NK-92 treated with Interleukin-12 subunit alpha and Interleukin-12 subunit beta, amount 100 ng/mL, for 24 hours (cell line): Measurements from ENCODE around the gene NCKAP5.
"Not testable (repeated sequence)": the region's sequence is repeated elsewhere in the genome, so short reads cannot be mapped to it uniquely, and the experiment has no call there.

ENCODE experiments used
- DNase-seq: peaks from one replicate; lab custom pipeline; 2025; lab: John Stamatoyannopoulos, UW

NCKAP5 gene

GRCh38 chr2:133522204-133522603 lies 46.1 kb downstream of the NCKAP5 start:
- no peak for DNase-seq

DNA sequence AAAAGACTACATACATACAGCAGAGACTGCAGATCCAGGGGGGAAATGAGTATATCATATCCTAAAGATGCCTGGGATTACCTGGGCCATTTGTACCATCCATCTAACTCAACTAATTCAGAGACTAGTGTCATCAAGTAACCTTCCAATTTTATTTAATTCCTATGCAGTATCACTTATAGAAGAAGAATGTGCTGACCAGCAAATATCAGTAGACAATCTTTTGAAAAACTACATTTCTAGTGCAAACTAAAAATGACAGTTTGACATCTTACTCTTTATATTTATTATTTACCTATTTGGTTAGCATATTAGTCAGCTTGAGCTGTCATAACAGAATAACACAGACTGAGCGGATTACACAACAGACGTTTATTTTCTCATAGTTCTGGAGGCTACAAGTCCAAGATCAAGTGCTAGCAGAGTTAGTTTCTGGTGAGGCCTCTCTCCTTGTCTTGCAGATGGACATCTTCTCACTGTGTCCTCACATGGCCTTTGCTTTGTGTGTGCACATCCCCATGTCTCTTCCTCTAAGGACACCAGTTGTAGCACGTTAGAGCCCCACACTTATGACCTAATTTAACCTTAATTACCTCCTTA lies 47.0 kb downstream of the NCKAP5 start:
- no peak for DNase-seq

DNA sequence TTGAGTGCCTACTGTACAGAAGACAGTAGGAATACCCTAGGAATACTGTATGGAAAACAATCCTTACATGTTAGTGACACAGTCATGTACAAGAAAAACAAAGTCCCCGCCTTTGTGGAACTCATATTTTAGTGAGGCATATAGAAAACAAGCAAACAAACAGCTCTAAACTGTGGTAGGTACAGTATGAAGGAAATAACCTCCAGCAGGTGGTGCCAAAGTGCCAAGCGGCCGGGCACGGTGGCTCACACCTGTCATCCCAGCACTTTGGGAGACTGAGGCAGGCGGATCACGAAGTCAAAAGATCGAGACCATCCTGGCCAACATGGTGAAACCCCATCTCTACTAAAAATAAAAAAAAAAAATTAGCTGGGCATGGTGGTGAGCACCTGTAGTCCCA lies 48.6 kb downstream of the NCKAP5 start:
- DNase-seq: not testable (repeated sequence)

GRCh38 chr2:133518700-133519344 lies 49.4 kb downstream of the NCKAP5 start:
- no peak for DNase-seq

GRCh38 chr2:133517876-133518275 lies 50.4 kb downstream of the NCKAP5 start:
- DNase-seq: no peak

DNA sequence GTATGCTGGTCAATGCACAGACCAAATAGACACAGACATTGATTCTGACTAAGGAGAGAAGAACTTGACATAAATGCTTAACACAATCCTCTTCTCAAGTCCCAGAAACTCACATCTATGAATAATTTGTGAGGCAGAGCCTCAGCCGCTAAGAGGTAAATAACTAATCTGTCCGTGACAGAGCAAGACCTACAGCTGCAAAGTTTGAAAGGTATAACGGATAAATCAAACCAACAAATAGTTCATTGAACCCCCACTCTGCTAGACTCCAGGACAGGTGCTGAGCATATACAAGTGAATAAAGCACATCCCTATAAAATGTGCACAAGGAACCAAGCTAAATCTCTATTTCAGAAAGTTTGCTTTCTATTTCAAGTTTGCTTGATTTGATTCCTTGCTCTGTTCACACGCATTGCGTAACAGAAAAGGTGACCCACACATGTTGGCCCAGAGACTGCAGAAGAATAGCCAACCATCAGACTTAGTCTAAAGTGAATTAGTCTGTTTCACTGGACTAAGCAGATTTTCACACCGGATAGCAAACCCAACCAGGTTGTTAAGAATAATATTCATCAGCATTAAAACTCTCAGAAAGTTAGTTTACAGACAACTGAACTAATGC lies 51.7 kb downstream of the NCKAP5 start:
- DNase-seq: no peak

- DNase-seq: no peak
These were observed 53.0 kb downstream of the NCKAP5 start for GRCh38 chr2:133515271-133515670.

DNA sequence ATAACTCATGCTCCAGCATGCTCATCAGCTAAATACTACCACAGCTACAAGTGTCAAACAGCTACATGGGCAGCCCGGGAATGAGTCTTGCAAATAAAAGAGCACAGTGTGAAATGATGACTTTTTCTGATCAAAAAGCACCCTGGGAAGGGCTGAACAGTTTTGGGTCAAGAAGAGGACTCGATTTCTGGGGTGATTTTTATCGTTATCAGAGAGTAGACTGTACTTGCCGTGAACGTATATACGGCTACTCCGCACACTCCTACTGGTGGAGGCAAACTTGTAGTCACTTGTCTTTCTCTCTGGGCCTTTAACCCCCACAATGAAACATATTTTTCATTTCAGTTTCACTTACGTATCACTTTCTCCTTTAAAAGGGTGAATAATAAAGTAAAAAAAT lies 54.4 kb downstream of the NCKAP5 start:
- DNase-seq: no peak

DNA sequence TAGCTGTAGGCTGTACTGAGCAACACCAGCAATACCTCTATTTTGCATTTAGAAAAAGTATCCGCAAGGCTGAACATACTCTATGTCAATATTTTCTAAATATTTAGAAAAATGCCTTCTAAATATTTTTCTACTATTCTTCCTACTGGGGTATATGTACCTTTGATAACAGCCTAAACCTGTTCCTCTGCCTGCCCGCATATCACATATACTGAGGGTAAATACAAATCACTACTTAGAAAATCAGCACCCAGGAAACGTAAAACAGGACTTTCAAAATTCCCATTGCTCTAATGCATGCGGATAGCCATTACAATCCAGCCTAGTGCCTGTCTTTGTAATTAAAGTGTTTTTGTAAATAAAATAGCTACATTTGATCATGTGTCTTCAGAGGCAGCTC lies 56.1 kb downstream of the NCKAP5 start:
- DNase-seq: no peak

DNA sequence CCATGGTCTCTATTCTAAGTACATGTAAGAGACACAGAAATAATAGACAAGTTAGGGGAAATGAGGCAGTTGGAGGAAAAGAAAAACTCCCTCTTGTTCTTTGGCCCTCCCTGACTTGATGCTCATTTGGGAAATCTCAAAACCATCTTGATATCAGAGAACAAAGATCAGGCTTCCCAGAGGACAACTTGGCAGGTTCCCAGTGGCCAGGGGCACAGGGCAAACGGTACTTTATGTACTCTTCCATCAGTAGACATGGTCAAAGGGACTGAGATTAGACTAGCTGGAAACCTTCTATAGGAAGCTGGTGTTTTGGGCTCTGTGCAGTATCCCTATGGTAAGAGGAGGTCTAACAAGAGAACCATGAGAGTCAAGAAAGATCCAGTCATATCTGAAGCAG lies 56.6 kb downstream of the NCKAP5 start:
- DNase-seq: no peak

DNA sequence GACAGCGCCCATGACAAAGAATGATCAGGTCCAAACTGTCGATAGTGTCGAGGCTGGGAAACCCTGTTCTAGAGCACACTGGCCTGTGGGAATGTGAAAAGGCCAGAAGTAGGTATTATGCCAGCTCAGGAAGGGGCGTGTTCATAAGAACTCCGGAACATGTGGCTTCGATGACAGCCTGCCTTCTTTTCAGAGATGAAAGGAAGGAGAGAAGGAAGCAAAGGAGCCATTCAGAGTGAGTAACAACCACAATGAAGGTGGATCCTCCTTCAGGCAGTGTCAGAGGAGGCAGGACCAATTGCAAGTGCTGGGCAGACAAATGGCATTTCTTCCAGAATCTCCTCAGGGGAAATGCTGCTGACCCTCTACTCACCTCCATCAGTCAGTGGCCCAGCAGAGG lies 58.5 kb downstream of the NCKAP5 start:
- no peak for DNase-seq

- DNase-seq: no peak
These were observed 59.6 kb downstream of the NCKAP5 start for GRCh38 chr2:133508546-133509165.

GRCh38 chr2:133506996-133507395 lies 61.3 kb downstream of the NCKAP5 start:
- DNase-seq: no peak

- DNase-seq: no peak
These were observed 63.4 kb downstream of the NCKAP5 start for GRCh38 chr2:133504566-133505505.

- DNase-seq: no peak
These were observed 64.3 kb downstream of the NCKAP5 start for GRCh38 chr2:133503927-133504326.

DNA sequence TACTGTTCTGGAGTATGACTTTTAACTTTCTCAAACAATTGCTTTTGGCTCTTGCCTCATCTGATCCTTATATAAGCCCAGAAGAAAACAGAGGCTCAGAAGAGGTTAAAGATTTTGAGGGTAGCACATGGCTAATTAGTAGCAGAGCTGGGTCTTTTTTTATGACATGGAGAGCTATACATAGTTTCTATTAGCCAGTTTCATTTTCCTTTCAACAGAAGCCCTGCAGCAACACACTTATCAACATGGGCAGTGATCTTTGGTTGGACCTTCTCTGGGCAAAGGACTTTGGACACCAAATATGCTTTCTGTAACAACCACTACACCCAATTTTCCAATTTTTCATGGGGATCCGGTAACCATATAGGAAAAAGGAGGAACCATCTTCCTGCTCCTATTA lies 64.9 kb downstream of the NCKAP5 start:
- no peak for DNase-seq

- DNase-seq: no peak
These were observed 65.6 kb downstream of the NCKAP5 start for GRCh38 chr2:133502678-133503077.

GRCh38 chr2:133500917-133501316 lies 67.3 kb downstream of the NCKAP5 start:
- no peak for DNase-seq

- DNase-seq: no peak
These were observed 69.3 kb downstream of the NCKAP5 start for GRCh38 chr2:133498662-133499585.

GRCh38 chr2:133497951-133498565 lies 70.2 kb downstream of the NCKAP5 start:
- DNase-seq: no peak
